SK-N-SH treated with all-trans-retinoic acid at 6 μM for 48 hours (cell line): ENCODE results near the gene CHML.

Experiments
- ATAC-seq: fragments of 200-7000 bp; cut with Tn5 transposase; 3 replicates; pipeline ENCODE4 v1.9.1; 2020; ENCODE audit warnings: mild to moderate bottlenecking, moderate library complexity
- ARNTL ChIP-seq: fragments of 450-650 bp; formaldehyde crosslinking; IDR thresholded peaks from 2 replicates; pipeline ENCODE4 v1.5.0; 2020; ENCODE audit warnings: low read depth, mild to moderate bottlenecking, moderate library complexity, borderline replicate concordance
- BACH2 ChIP-seq: fragments of 250-450 bp; sonication (Bioruptor Pico); IDR thresholded peaks from 2 replicates; pipeline ENCODE4 v1.9.0; 2021; ENCODE audit warnings: mild to moderate bottlenecking, borderline replicate concordance
- CSDC2 ChIP-seq: fragments of 250-450 bp; sonication (Bioruptor Pico); IDR thresholded peaks from 2 replicates; pipeline ENCODE4 v1.5.0; 2020; ENCODE audit warnings: mild to moderate bottlenecking, moderate library complexity
- CSRNP3 ChIP-seq: fragments of 250-450 bp; sonication (Bioruptor Pico); IDR thresholded peaks from 2 replicates; pipeline ENCODE4 v1.5.1; 2021; ENCODE audit warnings: mild to moderate bottlenecking, moderate library complexity
- ESRRG ChIP-seq: fragments of 250-450 bp; sonication (Bioruptor Pico); IDR thresholded peaks from 2 replicates; pipeline ENCODE4 v1.6.1; 2021; ENCODE audit warnings: mild to moderate bottlenecking
- GLIS3 ChIP-seq: fragments of 250-450 bp; sonication (Bioruptor Pico); IDR thresholded peaks from 2 replicates; pipeline ENCODE4 v1.5.0; 2020; ENCODE audit warnings: mild to moderate bottlenecking, moderate library complexity
- ISL1 ChIP-seq: fragments of 250-450 bp; sonication (Bioruptor Pico); IDR thresholded peaks from 2 replicates; pipeline ENCODE4 v2.1.2; 2022; ENCODE audit warnings: mild to moderate bottlenecking, moderate library complexity
- OSR1 ChIP-seq: fragments of 250-450 bp; sonication (Bioruptor Pico); IDR thresholded peaks from 2 replicates; pipeline ENCODE4 v1.8.0; 2022; ENCODE audit warnings: moderate library complexity, mild to moderate bottlenecking, inconsistent platforms
- POU6F1 ChIP-seq: fragments of 250-450 bp; sonication (Bioruptor Pico); IDR thresholded peaks from 2 replicates; pipeline ENCODE4 v1.8.0; 2021; ENCODE audit warnings: low read depth, mild to moderate bottlenecking, moderate library complexity, borderline replicate concordance
- PPARA ChIP-seq: fragments of 250-450 bp; sonication (Bioruptor Pico); IDR thresholded peaks from 2 replicates; pipeline ENCODE4 v1.5.0; 2020; ENCODE audit warnings: mild to moderate bottlenecking, borderline replicate concordance
- RARB ChIP-seq: fragments of 250-450 bp; sonication (Bioruptor Pico); IDR thresholded peaks from 2 replicates; pipeline ENCODE4 v1.8.0; 2021; ENCODE audit warnings: mild to moderate bottlenecking, moderate library complexity
- SNAI2 ChIP-seq: fragments of 250-450 bp; sonication (Bioruptor Pico); IDR thresholded peaks from 2 replicates; pipeline ENCODE4 v1.5.0; 2020; ENCODE audit warnings: mild to moderate bottlenecking, moderate library complexity
- TCF4 ChIP-seq: fragments of 250-450 bp; sonication (Bioruptor Pico); IDR thresholded peaks from 2 replicates; pipeline ENCODE4 v1.8.0; 2021; ENCODE audit warnings: mild to moderate bottlenecking, moderate library complexity, borderline replicate concordance
- TOX ChIP-seq: fragments of 250-450 bp; sonication (Bioruptor Pico); IDR thresholded peaks from 2 replicates; pipeline ENCODE4 v1.8.0; 2021; ENCODE audit warnings: mild to moderate bottlenecking, moderate library complexity, borderline replicate concordance
- TSHZ2 ChIP-seq: fragments of 250-450 bp; sonication (Bioruptor Pico); IDR thresholded peaks from 2 replicates; pipeline ENCODE4 v1.5.0; 2020; ENCODE audit warnings: mild to moderate bottlenecking, moderate library complexity
- ZC3H10 ChIP-seq: fragments of 250-450 bp; sonication (Bioruptor Pico); IDR thresholded peaks from 2 replicates; pipeline ENCODE4 v1.5.1; 2021; ENCODE audit warnings: mild to moderate bottlenecking, moderate library complexity
- ZFP3 ChIP-seq: fragments of 250-450 bp; sonication (Bioruptor Pico); IDR thresholded peaks from 2 replicates; pipeline ENCODE4 v1.5.0; 2020; ENCODE audit warnings: mild to moderate bottlenecking, moderate library complexity
- ZFP30 ChIP-seq: fragments of 450-650 bp; formaldehyde crosslinking; IDR thresholded peaks from 2 replicates; pipeline ENCODE4 v1.5.0; 2022; ENCODE audit warnings: mild to moderate bottlenecking, moderate library complexity
- ZNF565 ChIP-seq: fragments of 450-650 bp; formaldehyde crosslinking; conservative IDR thresholded peaks from 2 replicates; pipeline ENCODE4 v1.5.0; 2020; ENCODE audit warnings: low read depth, mild to moderate bottlenecking, moderate library complexity
- ZNF70 ChIP-seq: fragments of 450-650 bp; formaldehyde crosslinking; IDR thresholded peaks from 2 replicates; pipeline ENCODE4 v1.5.0; 2020; ENCODE audit warnings: mild to moderate bottlenecking, moderate library complexity
- ZNF8 ChIP-seq: fragments of 450-650 bp; formaldehyde crosslinking; IDR thresholded peaks from 2 replicates; pipeline ENCODE4 v1.5.0; 2020; ENCODE audit warnings: mild to moderate bottlenecking, moderate library complexity
- TF ChIP-seq, protein P1 (sequence below): fragments of 250-450 bp; sonication (Bioruptor Pico); IDR thresholded peaks from 2 replicates; pipeline ENCODE4 v1.5.1; 2020; ENCODE audit warnings: low read depth, mild to moderate bottlenecking, moderate library complexity

Gene CHML

DNA sequence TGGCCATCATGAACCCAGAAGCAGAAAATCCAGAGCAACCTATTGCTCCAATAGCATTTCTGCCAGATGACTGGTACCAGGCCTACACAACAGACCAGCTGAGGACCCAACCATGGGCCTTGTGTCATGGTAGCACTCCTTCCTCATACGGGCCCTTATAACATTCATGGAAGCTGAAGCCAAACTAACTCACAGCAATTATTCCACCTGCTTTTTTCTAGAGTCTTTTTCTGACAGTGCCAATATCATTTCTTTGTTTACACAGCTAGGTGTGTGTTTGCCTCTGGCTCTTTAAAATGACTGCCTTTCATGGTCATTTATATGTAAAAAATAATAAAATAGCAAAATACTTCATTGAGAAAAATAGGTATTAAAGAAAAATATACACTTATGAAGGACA, 8.0 kb upstream of the CHML start (continued):
- TF ChIP-seq CSRNP3 (CRISPR knock-in tag), result no peak
- TF ChIP-seq, all 23 proteins: peak for 0

DNA sequence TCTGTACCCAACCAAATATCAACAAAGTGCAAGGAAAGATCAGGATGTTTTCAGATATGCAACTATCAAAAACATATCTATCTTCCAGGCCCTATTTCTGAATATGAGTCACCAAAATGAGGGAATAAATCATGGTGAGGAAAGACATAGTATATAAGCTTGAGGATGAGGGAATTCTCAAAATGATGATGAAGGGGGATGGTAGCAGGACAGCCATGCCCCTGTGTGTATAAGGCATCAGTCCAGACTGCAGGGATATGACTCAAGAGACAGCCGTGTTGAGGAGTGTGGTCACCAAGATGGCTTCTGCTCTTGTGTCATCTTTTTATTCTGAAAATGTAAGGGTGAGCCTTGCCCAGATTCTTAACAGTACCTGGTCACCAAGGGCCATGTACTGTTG, 7.5 kb upstream of the CHML start:
- TF ChIP-seq ZFP3 (CRISPR knock-in tag) (no peak), SNAI2 (no peak), BACH2 (CRISPR knock-in tag) (no peak), ISL1 (no peak), ZNF70 (CRISPR knock-in tag) (no peak), ZFP30 (CRISPR knock-in tag) (no peak), CSDC2 (CRISPR knock-in tag) (no peak), RARB (CRISPR knock-in tag) (no peak), PPARA (CRISPR knock-in tag) (no peak), ZNF565 (no peak), POU6F1 (CRISPR knock-in tag) (no peak), ZC3H10 (no peak), CSRNP3 (CRISPR knock-in tag) (no peak), ARNTL (CRISPR knock-in tag) (no peak), OSR1 (CRISPR knock-in tag) (no peak), TOX (no peak), ESRRG (CRISPR knock-in tag) (no peak), TCF4 (CRISPR knock-in tag) (no peak)
- TF ChIP-seq, all 23 proteins: peak for 0
- no peak for ATAC-seq

DNA sequence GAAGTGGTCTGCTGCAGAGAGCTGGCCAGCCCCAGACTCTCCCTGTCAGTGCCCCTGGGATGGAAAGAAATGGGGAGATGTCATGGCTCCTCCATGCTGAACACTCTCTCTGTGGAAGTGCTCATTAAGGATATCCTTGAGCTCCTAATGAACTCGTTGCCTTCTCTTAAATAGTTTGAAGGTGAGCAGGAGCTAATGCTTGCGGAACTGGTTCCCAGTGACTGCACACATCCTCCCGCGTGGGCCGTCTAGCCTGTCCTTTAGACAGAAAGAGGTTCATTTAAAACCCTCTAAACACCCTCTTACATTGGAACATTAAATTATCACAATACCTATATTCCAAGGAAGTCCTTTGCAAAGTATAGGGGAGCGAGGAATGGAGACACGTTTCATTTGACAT, 6.0 kb upstream of the CHML start:
- ATAC-seq, result no peak

DNA sequence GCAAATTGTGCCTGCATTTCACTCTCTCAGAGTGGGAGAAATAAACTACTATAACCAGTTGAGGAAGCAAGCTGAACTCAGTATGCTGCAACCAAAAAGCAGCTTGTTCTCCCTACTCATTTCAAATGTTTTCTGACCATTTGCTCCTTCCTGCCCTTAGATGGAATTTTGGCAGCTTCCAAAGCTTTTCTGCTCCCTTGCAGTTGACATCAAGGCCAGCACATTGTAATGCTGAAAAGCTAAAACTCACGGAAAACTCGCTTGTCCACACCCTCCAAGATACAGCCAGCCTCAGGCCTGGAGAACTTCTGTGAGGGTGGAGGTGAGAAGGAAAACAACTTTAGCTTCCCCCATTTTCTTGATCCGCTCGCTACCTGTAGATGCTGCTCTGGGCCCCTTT, 5.0 kb upstream of the CHML start:
- no peak for ATAC-seq
- TF ChIP-seq CSRNP3 (CRISPR knock-in tag) (no peak), OSR1 (CRISPR knock-in tag) (no peak), TSHZ2 (no peak), ZFP30 (CRISPR knock-in tag) (no peak), GLIS3 (CRISPR knock-in tag) (no peak), PPARA (CRISPR knock-in tag) (no peak), SNAI2 (no peak)
- TF ChIP-seq, protein P1, sequence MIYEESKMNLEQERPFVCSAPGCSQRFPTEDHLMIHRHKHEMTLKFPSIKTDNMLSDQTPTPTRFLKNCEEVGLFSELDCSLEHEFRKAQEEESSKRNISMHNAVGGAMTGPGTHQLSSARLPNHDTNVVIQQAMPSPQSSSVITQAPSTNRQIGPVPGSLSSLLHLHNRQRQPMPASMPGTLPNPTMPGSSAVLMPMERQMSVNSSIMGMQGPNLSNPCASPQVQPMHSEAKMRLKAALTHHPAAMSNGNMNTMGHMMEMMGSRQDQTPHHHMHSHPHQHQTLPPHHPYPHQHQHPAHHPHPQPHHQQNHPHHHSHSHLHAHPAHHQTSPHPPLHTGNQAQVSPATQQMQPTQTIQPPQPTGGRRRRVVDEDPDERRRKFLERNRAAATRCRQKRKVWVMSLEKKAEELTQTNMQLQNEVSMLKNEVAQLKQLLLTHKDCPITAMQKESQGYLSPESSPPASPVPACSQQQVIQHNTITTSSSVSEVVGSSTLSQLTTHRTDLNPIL, result no peak

More for the DNA sequence above, 6.0 kb upstream of the CHML start:
- no peak for TF ChIP-seq CSDC2 (CRISPR knock-in tag)
- TF ChIP-seq ISL1, result no peak
- no peak for TF ChIP-seq ZNF565
- no peak for TF ChIP-seq GLIS3 (CRISPR knock-in tag)
- TF ChIP-seq POU6F1 (CRISPR knock-in tag), result no peak
- TF ChIP-seq ZNF8 (CRISPR knock-in tag), result no peak
- TF ChIP-seq ZNF70 (CRISPR knock-in tag), result no peak
- TF ChIP-seq ZFP30 (CRISPR knock-in tag), result no peak
- TF ChIP-seq TCF4 (CRISPR knock-in tag), result no peak
- TF ChIP-seq ZC3H10, result no peak
- no peak for TF ChIP-seq PPARA (CRISPR knock-in tag)
- TF ChIP-seq ZFP3 (CRISPR knock-in tag), result no peak
